Neural progenitor cell (in vitro differentiated cells): Measurements from ENCODE around the gene EXOC4. TPM values are rescaled to one million over a fixed set of nuclear protein-coding genes. Genes with fewer than 3 reads are reported as not detected.

Experiments
- DNase-seq: peaks from one replicate; pipeline ENCODE4 v3.0.0-alpha.2; 2016; ENCODE audit warnings: low spot score
- H2AFZ ChIP-seq: fragments of 200-600 bp; sonication (generic); replicated peaks from 2 replicates; pipeline ENCODE4 v1.6.1; 2016; ENCODE audit warnings: antibody characterized with exemption
- H3F3A ChIP-seq: fragments of 200-600 bp; sonication (generic); 2 replicates; pipeline ENCODE4 v1.6.1; 2016; ENCODE audit warnings: antibody characterized with exemption, low read depth
- H3K27ac ChIP-seq: fragments of 200-600 bp; sonication (generic); 2 replicates; pipeline ENCODE4 v1.5.1; 2016; ENCODE audit warnings: mild to moderate bottlenecking
- H3K27me3 ChIP-seq: fragments of 200-600 bp; sonication (generic); 2 replicates; pipeline ENCODE4 v1.6.1; 2016; ENCODE audit warnings: mild to moderate bottlenecking, moderate library complexity
- H3K36me3 ChIP-seq: fragments of 200-600 bp; sonication (generic); 2 replicates; pipeline ENCODE4 v1.5.1; 2016
- H3K4me1 ChIP-seq: fragments of 200-600 bp; sonication (generic); 2 replicates; pipeline ENCODE4 v1.6.1; 2016; ENCODE audit warnings: mixed run types
- H3K4me2 ChIP-seq: fragments of 200-600 bp; sonication (generic); 2 replicates; pipeline ENCODE4 v1.6.1; 2016
- H3K4me3 ChIP-seq: fragments of 200-600 bp; sonication (generic); 2 replicates; pipeline ENCODE4 v1.5.1; 2016
- H3K79me2 ChIP-seq: fragments of 200-600 bp; sonication (generic); 2 replicates; pipeline ENCODE4 v1.6.1; 2016; ENCODE audit warnings: low read depth
- H3K9ac ChIP-seq: fragments of 200-600 bp; sonication (generic); 2 replicates; pipeline ENCODE4 v1.6.1; 2016
- H3K9me3 ChIP-seq: fragments of 200-600 bp; sonication (generic); 2 replicates; pipeline ENCODE4 v1.5.1; 2016; ENCODE audit warnings: low read depth
- H4K20me1 ChIP-seq: fragments of 200-600 bp; sonication (generic); 2 replicates; pipeline ENCODE4 v1.6.1; 2016; ENCODE audit warnings: low read depth
- H3K27ac Mint-ChIP-seq: 3 replicates; pipeline ENCODE4 v1.8.0; 2021; ENCODE audit warnings: mixed read lengths
- H3K27me3 Mint-ChIP-seq: 2 replicates; pipeline ENCODE4 v1.8.0; 2022; ENCODE audit warnings: low read depth, mild to moderate bottlenecking, inconsistent platforms, moderate library complexity, mixed read lengths; ENCODE audit not compliant: insufficient read depth
- H3K36me3 Mint-ChIP-seq: 3 replicates; pipeline ENCODE4 v1.8.0; 2021; ENCODE audit warnings: mixed read lengths
- H3K4me1 Mint-ChIP-seq: 3 replicates; pipeline ENCODE4 v1.8.0; 2021; ENCODE audit warnings: mixed read lengths
- H3K4me3 Mint-ChIP-seq: 3 replicates; pipeline ENCODE4 v1.8.0; 2021; ENCODE audit warnings: mild to moderate bottlenecking, moderate library complexity, mixed read lengths
- H3K9me3 Mint-ChIP-seq: 3 replicates; pipeline ENCODE4 v1.8.0; 2020; ENCODE audit warnings: mixed read lengths
- EZH2 ChIP-seq: fragments of 200-600 bp; sonication (generic); IDR thresholded peaks from 2 replicates; pipeline ENCODE4 v1.6.1; 2017; ENCODE audit warnings: antibody characterized with exemption, mild to moderate bottlenecking, moderate library complexity
- EZH2phosphoT487 ChIP-seq: fragments of 200-600 bp; sonication (generic); IDR thresholded peaks from 2 replicates; pipeline ENCODE4 v1.6.1; 2017; ENCODE audit warnings: antibody characterized with exemption
- total RNA-seq: library from RNA; depleted of rRNA; stranded (reverse); fragments of >200 nt; gene quantifications from 2 replicates; pipeline ENCODE4 v1.2.3, GENCODE V29; 2015; ENCODE audit warnings: low replicate concordance
- TF ChIP-seq, protein P1 (sequence below): fragments of 200-600 bp; sonication (generic); IDR thresholded peaks from 2 replicates; pipeline ENCODE4 v1.5.1; 2017; ENCODE audit warnings: antibody characterized with exemption, mild to moderate bottlenecking

EXOC4 gene
- total RNA-seq, 1 donor from 2014 or later, result 129 TPM

DNA sequence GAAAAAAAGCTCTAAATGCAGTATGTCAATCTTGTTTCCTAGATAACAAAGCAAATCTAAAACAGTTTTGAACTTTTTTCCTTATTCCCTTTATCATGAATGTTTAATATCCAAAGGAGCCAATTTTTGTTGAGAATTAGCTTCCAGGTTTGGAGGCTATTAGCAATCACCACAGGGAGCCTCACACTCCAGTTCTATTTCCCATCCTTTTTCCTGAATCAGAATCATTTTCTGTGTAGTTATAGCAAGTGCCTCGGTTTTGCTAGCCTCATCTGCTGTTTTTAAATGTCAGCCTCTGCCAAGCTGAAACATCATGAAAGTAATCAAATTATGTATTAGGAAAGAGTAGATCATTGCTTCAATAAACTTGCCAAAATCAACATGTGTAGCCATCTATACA, 516.8 kb downstream of the EXOC4 start:
- H3K27ac Mint-ChIP-seq, result no peak overlapping the region
- H3K4me1 ChIP-seq, result peaks cover 3% of the 10 kb centered on the region
- H3K27ac ChIP-seq, result no peak overlapping the region
- H3K4me1 Mint-ChIP-seq, result peaks cover 19% of the 10 kb centered on the region
- H3K4me3 Mint-ChIP-seq, result no peak overlapping the region
- H3K27me3 Mint-ChIP-seq, result no peaks in the 10 kb centered on the region
- H3K36me3 ChIP-seq, result no peaks in the 10 kb centered on the region
- no peaks in the 10 kb centered on the region for H3K9me3 ChIP-seq
- H2AFZ ChIP-seq, result no peak overlapping the region
- no peaks in the 10 kb centered on the region for H3F3A ChIP-seq
- no peak overlapping the region for H3K4me2 ChIP-seq
- TF ChIP-seq, protein P1, sequence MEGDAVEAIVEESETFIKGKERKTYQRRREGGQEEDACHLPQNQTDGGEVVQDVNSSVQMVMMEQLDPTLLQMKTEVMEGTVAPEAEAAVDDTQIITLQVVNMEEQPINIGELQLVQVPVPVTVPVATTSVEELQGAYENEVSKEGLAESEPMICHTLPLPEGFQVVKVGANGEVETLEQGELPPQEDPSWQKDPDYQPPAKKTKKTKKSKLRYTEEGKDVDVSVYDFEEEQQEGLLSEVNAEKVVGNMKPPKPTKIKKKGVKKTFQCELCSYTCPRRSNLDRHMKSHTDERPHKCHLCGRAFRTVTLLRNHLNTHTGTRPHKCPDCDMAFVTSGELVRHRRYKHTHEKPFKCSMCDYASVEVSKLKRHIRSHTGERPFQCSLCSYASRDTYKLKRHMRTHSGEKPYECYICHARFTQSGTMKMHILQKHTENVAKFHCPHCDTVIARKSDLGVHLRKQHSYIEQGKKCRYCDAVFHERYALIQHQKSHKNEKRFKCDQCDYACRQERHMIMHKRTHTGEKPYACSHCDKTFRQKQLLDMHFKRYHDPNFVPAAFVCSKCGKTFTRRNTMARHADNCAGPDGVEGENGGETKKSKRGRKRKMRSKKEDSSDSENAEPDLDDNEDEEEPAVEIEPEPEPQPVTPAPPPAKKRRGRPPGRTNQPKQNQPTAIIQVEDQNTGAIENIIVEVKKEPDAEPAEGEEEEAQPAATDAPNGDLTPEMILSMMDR, result no peak
- TF ChIP-seq EZH2, result no peak
- TF ChIP-seq EZH2phosphoT487, result no peak
- no peaks in the 10 kb centered on the region for H3K27me3 ChIP-seq
- no peaks in the 10 kb centered on the region for H3K9me3 Mint-ChIP-seq
- H3K36me3 Mint-ChIP-seq, result no peaks in the 10 kb centered on the region
- H3K79me2 ChIP-seq, result no peaks in the 10 kb centered on the region
- no peak for DNase-seq
- no peak overlapping the region for H3K9ac ChIP-seq
- no peak overlapping the region for H3K4me3 ChIP-seq
- H4K20me1 ChIP-seq, result no peaks in the 10 kb centered on the region

DNA sequence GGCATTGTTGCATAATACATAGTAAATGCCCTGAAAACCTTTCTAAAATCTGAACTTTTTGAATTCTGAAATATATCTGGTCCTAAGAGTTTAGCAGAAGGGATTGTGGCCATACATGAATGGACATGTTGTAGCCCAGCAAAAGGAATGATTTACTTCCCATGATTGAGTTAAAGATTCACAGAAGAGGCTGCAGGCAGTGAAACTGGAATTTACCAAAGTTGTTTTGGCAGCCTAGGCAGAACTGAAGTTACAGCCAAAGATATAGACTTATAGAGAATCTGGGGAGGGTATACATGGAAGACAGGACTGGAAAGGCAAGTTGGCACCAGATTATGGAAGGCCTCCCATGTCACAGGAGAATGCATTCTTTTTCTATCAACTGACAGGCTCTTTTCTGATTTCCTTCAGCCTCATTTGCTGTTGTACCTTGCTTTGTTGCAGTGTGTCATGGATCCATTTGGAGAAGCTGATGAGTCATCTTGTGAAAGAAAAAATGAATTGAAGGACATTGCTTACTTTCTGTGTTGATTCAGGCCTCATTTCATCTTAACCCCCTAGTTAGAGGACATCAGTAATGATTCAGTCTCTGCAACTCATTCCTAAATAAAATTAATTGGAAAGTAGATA, 518.1 kb downstream of the EXOC4 start:
- H3K4me2 ChIP-seq, result no peak overlapping the region
- no peak overlapping the region for H3K4me3 ChIP-seq
- TF ChIP-seq EZH2phosphoT487, result no peak
- TF ChIP-seq, protein P1, result no peak
- TF ChIP-seq EZH2, result no peak
- no peaks in the 10 kb centered on the region for H4K20me1 ChIP-seq
- no peak overlapping the region for H3K4me3 Mint-ChIP-seq
- H3K4me1 ChIP-seq, result peaks cover 3% of the 10 kb centered on the region
- no peaks in the 10 kb centered on the region for H3K27me3 Mint-ChIP-seq
- H3K27ac Mint-ChIP-seq, result no peak overlapping the region
- H3K9ac ChIP-seq, result no peak overlapping the region
- H3K9me3 Mint-ChIP-seq, result no peaks in the 10 kb centered on the region
- H3K36me3 Mint-ChIP-seq, result no peaks in the 10 kb centered on the region
- H3K36me3 ChIP-seq, result no peaks in the 10 kb centered on the region
- H3K27ac ChIP-seq, result no peak overlapping the region
- DNase-seq, result no peak
- H3K27me3 ChIP-seq, result no peaks in the 10 kb centered on the region
- H2AFZ ChIP-seq, result no peak overlapping the region
- no peaks in the 10 kb centered on the region for H3F3A ChIP-seq
- no peaks in the 10 kb centered on the region for H3K79me2 ChIP-seq
- H3K4me1 Mint-ChIP-seq, result peaks cover 25% of the 10 kb centered on the region
- H3K9me3 ChIP-seq, result no peaks in the 10 kb centered on the region

DNA sequence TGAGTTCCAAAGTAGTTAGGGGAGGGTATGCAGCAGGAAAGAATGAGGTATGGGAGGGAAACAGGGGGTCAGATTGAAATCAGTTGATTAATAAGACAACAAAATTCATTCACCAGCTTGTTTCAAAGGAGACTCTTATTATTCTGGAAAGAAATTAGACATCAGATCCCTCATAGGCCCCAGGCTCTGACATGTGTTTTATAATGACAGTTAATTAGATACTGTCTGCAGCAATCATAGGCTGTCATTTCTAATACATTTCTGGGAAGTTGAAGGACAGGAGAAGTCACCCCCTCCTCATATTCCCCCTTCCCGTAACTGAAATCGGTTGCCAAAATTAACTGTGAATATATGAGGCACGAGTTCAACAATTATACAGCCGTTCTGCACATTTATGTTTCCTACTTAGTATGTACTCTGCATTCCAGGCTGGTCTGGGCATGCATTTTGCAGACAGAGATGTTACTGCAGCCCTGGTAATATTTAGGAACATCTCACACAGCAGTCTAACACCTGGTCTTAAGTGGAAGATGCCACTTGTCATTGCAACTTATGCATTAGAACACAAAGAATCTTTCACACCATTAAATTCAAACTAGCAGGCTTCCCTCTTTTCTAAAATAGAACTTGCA, 519.0 kb downstream of the EXOC4 start:
- TF ChIP-seq, protein P1, result no peak
- TF ChIP-seq EZH2 (no peak), EZH2phosphoT487 (no peak)
- Histone ChIP-seq H4K20me1 (no peaks in the 10 kb centered on the region), H3K4me2 (no peak overlapping the region), H3K79me2 (no peaks in the 10 kb centered on the region), H3K4me1 (peaks cover 3% of the 10 kb centered on the region), H3K36me3 (no peaks in the 10 kb centered on the region), H3F3A (no peaks in the 10 kb centered on the region), H3K27me3 (no peaks in the 10 kb centered on the region), H3K9ac (no peak overlapping the region), H3K4me3 (no peak overlapping the region), H3K27ac (no peak overlapping the region), H3K9me3 (no peaks in the 10 kb centered on the region), H2AFZ (no peak overlapping the region)
- Mint-ChIP-seq H3K9me3 (no peaks in the 10 kb centered on the region), H3K36me3 (no peaks in the 10 kb centered on the region), H3K27ac (no peak overlapping the region), H3K27me3 (no peaks in the 10 kb centered on the region), H3K4me3 (no peak overlapping the region), H3K4me1 (peaks cover 25% of the 10 kb centered on the region)
- no peak for DNase-seq
